ENCODE measurements around the gene TMUB2. TPM values are rescaled to one million over a fixed set of nuclear protein-coding genes. Genes with fewer than 3 reads are reported as not detected.

TMUB2 gene
- total and polyA plus RNA-seq, 10 donors: 26.8 to 59.0 (median 43.6) TPM

DNA sequence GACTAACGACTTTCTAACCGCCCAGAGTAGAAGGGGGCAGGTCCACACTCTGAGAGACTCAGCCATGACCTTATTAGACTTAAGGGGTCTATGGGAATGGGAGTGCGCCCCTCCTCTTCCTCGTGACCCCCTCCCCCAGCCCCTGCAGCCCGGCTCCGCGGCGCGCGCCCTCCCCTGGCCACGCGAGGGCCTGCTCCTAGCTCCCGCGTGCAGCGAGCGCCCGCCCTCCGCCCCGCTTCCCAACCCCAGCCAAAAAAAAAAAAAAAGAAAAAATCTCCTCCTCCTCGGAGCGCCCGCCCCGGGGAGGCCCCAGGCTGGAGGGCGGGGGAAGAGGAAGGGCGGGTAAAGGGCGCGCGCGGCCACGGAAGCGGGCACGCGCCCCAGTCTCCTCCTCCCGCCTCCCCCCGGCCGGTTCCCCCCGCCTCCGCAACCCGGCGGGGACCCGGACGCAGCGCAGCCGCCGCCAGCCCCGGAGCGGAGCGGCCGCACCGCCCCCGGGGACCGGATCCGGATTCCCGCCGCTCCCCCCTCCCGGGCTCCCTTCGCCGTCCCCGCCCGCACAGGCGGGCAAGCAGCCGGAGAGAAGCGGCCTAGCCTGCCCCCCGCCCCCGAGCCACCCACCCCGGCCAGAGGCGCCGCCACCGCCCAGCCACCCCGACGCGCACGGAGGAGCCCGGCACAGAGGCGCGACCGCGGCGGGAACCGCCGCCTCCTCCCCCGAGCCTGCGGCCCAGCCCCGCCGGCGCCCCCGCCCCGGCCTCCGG is 31.8 kb downstream of the TMUB2 start:
- Histone ChIP-seq H3K27me3 (replicated peaks in 1 of 7) (no peaks in the 10 kb centered on the region), H3K36me3 (peaks cover 0 to 42% (median 31%) of the 10 kb centered on the region in 6 donors), H3K27ac (peak overlapping the region; percentile 97 to 100 (median 99)), H3K4me3 (peak overlapping the region; percentile 75 to 96 (median 87)), H3K4me1 (peaks cover 33 to 74% (median 63%) of the 10 kb centered on the region in 6 donors), H3K9me3 (no peaks in the 10 kb centered on the region)
- DNase-seq: peak; percentile 97
- 0 to 2% (median 0%) methylated on average over 8 to 84 of the region's 89 CpGs for WGBS, 5 donors
- TF ChIP-seq POLR2A (IDR thresholded peaks at IDR 0.05) (peak in 1 of 3 donors; percentile 53), POLR2AphosphoS5 (IDR thresholded peaks at IDR 0.05) (peak; percentile 83 to 87 (median 84))
- TF ChIP-seq, protein P1, sequence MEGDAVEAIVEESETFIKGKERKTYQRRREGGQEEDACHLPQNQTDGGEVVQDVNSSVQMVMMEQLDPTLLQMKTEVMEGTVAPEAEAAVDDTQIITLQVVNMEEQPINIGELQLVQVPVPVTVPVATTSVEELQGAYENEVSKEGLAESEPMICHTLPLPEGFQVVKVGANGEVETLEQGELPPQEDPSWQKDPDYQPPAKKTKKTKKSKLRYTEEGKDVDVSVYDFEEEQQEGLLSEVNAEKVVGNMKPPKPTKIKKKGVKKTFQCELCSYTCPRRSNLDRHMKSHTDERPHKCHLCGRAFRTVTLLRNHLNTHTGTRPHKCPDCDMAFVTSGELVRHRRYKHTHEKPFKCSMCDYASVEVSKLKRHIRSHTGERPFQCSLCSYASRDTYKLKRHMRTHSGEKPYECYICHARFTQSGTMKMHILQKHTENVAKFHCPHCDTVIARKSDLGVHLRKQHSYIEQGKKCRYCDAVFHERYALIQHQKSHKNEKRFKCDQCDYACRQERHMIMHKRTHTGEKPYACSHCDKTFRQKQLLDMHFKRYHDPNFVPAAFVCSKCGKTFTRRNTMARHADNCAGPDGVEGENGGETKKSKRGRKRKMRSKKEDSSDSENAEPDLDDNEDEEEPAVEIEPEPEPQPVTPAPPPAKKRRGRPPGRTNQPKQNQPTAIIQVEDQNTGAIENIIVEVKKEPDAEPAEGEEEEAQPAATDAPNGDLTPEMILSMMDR (IDR thresholded peaks at IDR 0.05 in 8 of 11, conservative IDR thresholded peaks at IDR 0.05 in 3 of 11): peak; percentile 21 to 93 (median 77)
- intact Hi-C loops (cut with DNase I; ENCODE audit: low total_unique reads): loop anchor here (2.0 kb wide), 1 partner anchor 106 kb away; the partner anchor contains the start of gene SLC25A39

DNA sequence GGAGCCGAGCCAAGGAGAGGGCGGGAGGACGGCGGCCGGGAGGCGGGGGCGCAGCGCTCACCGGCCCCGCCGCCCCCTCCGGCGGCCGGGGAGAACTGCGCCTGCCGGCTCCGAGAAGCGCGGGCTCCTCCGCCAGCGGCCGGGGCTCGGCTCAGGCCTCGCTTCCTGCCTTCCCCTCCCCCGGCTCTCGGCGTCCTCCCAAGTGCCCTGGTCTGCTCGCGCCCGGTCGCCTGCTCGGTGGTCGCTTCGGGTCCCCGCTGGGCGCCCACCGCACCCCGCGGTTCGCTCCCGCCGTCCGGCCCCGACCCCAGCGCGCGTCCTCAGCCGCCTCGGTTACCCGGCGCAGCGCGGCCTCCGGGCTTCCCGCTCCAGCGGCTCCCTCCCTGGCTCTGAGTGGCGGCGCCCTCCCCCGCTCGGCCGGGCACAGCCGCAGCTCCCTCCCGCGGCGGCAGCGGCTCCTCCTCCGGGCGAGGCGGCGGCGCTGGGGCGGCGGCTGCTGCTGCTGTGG is 32.4 kb downstream of the TMUB2 start:
- intact Hi-C loops (cut with DNase I; ENCODE audit: low total_unique reads): loop anchor here (2.0 kb wide), 1 partner anchor 106 kb away; the partner anchor contains the start of gene SLC25A39
- WGBS, 5 donors: 0 to 1% (median 0%) methylated on average over 20 to 73 of the region's 73 CpGs

DNA sequence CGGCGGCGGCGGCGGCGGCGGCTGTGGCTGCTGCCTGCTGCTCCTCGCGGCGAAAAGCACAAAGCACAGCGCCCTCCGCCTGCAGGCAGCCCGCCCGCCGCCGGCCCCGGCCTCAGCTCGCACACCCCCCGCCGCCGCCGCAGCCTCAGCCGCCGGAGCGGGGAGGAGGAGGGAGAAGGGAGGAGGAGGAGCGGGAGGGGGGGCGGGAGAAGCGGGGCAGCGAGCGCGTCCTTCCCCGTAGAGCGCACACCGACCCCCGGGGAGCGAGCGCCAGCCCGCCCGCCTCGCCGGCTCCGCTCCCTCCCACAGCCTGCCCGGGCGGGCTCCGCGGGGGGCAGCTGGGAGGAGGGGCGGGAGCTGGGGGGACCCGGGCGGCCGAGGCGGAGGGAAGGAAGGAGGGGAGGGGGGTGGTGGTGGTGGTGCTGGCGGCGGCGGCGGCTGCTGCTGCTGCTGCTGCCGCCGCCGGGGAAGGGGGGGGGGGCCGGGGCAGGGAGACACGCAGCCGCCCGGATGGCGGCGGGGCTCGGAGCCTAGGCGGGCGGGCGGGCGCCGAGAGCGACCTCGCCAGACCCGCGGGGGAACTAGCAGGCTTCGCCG is 32.9 kb downstream of the TMUB2 start, which contains the start of gene UBTF:
UBTF (minus strand) TSS at position 60 of the 597 bp plus-strand sequence. CDS start 1,446 bp downstream, outside the sequence.
- no peaks in the 10 kb centered on the region for H3K9me3 ChIP-seq
- H3K4me1 ChIP-seq: peaks cover 33 to 67% (median 61%) of the 10 kb centered on the region in 6 donors
- TF ChIP-seq POLR2A (IDR thresholded peaks at IDR 0.05) (no peak), POLR2AphosphoS5 (IDR thresholded peaks at IDR 0.05) (peak; percentile 19 to 45 (median 27))
- TF ChIP-seq, protein P1 (IDR thresholded peaks at IDR 0.05 in 8 of 11, conservative IDR thresholded peaks at IDR 0.05 in 3 of 11): no peak
- WGBS, 5 donors: 0 to 1% (median 0%) methylated on average over 23 to 73 of the region's 76 CpGs; no CpG with 5 or more reads in 1 of the 5 donors
- intact Hi-C loops (cut with DNase I; ENCODE audit: low total_unique reads): loop anchor here (2.0 to 10.0 kb wide), 2 partner anchors 55 to 105 kb away; partner anchors contain the start of gene SLC25A39
- peak; percentile 96 for DNase-seq
- H3K27ac ChIP-seq: peak within 1 kb of the TSS; percentile 97 to 100 (median 99)
- H3K4me3 ChIP-seq: peak within 1 kb of the TSS; percentile 75 to 96 (median 87)
- H3K36me3 ChIP-seq: peaks cover 0 to 30% (median 20%) of the 10 kb centered on the region in 6 donors
- no peaks in the 10 kb centered on the region for H3K27me3 ChIP-seq (replicated peaks in 1 of 7)

More for the DNA sequence above, 32.4 kb downstream of the TMUB2 start:
- Histone ChIP-seq H3K9me3 (no peaks in the 10 kb centered on the region), H3K27me3 (replicated peaks in 1 of 7) (no peaks in the 10 kb centered on the region), H3K4me1 (peaks cover 33 to 73% (median 65%) of the 10 kb centered on the region in 6 donors), H3K36me3 (peaks cover 0 to 36% (median 26%) of the 10 kb centered on the region in 6 donors), H3K27ac (peak overlapping the region; percentile 97 to 100 (median 99)), H3K4me3 (peak overlapping the region; percentile 75 to 96 (median 87))
- peak in 2 of 3 donors; percentile 50 to 56 for TF ChIP-seq POLR2AphosphoS5 (IDR thresholded peaks at IDR 0.05)
- peak in 1 of 3 donors; percentile 4 for TF ChIP-seq POLR2A (IDR thresholded peaks at IDR 0.05)
- TF ChIP-seq, protein P1 (IDR thresholded peaks at IDR 0.05 in 8 of 11, conservative IDR thresholded peaks at IDR 0.05 in 3 of 11): peak in 8 of 11 experiments; percentile 23 to 73 (median 58)
- no peak for DNase-seq

All from spleen (tissue), 11 donors.